Activated naive CD4-positive, alpha-beta T cell (primary cell): ENCODE data around the gene ELOB.
"Not testable (repeated sequence)": the region's sequence is repeated elsewhere in the genome, so short reads cannot be mapped to it uniquely, and the experiment has no call there.

ENCODE experiments used
- DNase-seq, 4 experiments: peaks; one replicate each; lab custom pipeline; 2025; lab: John Stamatoyannopoulos, UW

ELOB gene

GRCh38 chr16:2748757-2749455, 28.2 kb downstream of the ELOB start:
- DNase-seq = no peak

DNA sequence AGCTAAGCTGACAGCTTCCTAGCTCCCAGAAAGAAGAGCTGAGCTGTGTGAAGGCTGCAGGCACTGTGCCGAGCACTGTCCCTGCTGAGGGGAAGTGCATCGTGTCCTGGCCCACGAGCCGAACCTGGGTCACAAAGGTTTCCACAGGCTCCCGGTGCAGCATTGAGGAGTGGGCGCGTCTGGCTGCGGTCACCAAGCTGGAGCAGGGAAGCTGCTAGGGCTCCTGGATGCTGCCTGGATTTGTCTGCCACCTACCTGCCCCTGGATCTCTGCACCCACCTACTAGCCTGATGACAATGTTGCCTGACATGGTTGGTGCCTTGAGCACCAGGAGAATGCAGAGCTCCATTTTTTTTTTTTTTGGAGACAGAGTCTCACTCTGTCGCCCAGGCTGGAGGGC, 31.1 kb downstream of the ELOB start:
- DNase-seq = no peak

DNA sequence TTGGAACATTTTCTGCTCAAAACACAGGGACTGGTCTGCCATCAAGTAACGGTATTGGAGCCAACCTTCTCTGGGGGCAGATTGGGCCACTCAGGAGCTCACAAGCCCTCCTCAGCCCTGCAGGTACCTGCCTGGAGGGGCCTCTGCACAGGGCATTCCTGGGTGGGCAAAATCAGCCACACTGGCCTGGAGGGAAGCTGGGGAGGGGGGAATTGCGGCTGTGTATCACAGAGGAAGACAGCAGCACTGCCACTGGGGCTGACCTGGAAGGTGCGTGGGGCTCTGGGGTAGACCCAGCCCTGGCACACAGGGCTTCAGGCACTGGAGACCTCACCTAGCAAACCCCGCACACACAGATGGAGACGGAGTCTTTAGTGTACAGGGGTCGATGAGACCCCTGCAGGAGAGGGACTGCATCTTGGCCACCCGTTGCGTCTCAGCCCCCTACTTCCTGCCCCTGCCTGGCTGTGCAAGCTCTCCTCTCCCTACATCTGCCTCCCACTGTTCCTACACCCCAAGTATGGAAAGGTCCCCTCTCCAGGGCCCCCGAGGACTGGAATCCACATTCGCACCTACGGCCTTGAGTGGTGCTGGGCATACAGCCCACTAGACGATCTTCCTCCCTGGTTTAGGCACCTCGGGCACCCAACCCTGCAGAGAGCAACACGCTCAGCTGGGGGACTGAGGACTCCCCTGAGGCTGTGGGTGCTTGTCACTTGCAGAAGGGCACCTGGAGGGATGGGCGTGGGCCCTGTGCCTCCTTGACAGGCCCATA, 31.8 kb downstream of the ELOB start:
- DNase-seq = no peak

GRCh38 chr16:2744711-2745110, 32.4 kb downstream of the ELOB start:
- DNase-seq = no peak

- no peak for DNase-seq
These were observed 33.9 kb downstream of the ELOB start for GRCh38 chr16:2743007-2743810.

GRCh38 chr16:2742323-2743006, 34.6 kb downstream of the ELOB start:
- no peak for DNase-seq

GRCh38 chr16:2741168-2741567, 35.9 kb downstream of the ELOB start:
- DNase-seq = no peak

DNA sequence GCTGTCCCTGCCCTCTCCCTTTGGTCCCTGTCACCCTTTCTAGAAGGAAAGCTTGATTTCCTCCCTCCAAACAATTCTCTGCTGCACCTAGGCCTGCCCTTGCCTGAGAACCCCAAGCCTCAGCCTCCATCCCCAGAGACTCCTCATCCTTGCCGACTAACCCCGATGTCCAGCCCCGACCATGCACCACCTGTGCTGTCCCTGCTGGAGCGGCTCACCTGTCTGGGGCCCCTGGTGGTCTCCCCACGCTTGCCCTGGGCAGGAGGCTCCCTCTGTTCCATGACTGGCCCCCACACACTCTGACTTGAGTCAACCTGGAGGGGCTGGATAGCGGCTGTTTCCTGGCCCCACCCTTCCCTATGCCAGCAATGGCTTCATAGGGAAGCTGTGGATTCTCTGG, 36.6 kb downstream of the ELOB start:
- no peak for DNase-seq

- no peak for DNase-seq
These were observed 37.3 kb downstream of the ELOB start for GRCh38 chr16:2739625-2740430.

- no peak for DNase-seq
These were observed 38.5 kb downstream of the ELOB start for GRCh38 chr16:2738615-2739014.

- no peak for DNase-seq
These were observed 39.1 kb downstream of the ELOB start for GRCh38 chr16:2737895-2738418.

- DNase-seq = no peak
These were observed 39.9 kb downstream of the ELOB start for GRCh38 chr16:2737238-2737605.

DNA sequence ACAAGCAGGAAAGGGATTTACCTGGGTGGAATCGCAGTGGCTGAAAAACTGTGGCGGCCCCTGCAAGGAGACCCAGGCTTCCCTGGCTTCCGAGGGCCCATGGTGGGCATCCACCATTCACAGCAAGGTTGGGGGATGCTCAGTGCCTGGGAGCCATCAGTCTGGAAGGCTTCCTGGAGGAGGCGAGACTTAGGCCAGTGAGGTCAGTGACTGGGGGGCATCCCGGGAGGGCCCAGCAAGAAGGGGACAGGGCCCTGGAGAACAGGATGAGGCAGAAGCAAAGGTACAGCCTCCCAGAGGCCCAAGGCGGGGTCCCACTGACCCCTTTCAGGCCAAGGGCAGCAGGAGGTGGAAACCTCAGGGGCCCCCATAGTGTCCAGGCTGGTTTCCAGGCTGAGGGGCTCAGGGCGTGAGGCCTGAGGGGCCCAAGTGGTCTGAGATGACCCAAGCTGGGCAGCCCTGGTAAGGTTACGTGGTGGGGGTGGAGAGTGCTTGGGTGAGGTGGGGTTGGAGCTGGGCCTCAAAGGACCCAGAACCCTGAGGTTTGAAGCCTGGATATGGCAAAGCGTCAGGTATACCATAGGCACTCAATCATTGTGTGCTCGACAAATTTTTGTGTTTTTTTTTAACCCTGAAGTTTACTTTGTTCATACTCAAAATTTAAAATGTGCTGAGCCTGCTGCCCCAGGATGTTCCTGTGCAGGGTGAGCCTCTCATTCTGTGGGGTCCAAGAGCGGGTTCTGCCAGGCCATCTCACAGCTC, 40.4 kb downstream of the ELOB start:
- DNase-seq = no peak

DNA sequence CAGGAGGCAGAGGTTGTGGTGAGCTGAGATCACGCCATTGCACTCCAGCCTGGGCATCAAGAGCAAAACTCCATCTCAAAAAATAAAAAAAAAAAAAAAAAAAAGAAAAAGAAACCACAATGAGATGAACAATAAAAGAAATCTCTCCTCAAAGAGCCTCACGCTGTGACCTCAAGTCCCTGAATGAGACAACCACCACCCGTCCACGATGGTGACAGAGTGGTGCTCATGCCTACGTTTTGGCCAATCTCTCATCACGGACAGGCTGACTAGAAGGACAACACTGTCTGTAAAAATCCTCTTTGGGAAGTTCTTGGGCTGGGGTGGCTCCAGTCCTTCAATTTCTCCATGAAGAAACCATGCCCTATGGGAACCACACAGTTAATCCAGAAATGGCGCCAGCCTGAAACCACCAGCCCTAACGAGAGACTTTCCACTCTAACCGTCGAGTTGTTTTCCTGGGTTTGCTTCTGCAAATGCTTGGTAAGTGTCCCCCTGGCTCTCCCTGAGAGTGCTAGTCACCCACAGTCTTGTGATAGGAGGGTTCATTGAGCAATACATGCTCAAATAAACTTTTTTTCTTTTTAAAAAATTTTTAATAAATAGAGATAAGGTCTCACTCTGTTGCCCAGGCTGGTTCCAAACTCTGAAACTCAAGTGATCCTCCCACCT, 42.1 kb downstream of the ELOB start:
- DNase-seq = no peak

DNA sequence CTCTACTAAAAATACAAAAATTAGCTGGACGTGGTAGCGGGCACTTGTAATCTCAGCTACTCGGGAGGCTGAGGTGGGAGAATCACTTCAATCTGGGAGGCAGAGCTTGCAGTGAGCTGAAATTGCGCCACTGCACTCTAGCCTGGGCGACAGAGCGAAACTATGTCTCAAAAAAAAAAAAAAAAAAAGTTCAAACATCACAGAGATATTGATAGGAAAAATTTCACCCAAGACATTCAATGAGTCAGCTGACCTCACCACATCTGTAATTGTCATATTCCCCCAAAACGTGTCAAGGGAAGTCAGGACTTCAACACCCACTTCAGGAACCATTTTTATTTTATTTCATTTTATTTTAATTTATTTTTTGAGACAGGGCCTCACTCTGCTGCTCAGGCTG, 49.0 kb downstream of the ELOB start:
- DNase-seq = no peak

GRCh38 chr16:2726923-2727322, 50.2 kb downstream of the ELOB start:
- no peak for DNase-seq

DNA sequence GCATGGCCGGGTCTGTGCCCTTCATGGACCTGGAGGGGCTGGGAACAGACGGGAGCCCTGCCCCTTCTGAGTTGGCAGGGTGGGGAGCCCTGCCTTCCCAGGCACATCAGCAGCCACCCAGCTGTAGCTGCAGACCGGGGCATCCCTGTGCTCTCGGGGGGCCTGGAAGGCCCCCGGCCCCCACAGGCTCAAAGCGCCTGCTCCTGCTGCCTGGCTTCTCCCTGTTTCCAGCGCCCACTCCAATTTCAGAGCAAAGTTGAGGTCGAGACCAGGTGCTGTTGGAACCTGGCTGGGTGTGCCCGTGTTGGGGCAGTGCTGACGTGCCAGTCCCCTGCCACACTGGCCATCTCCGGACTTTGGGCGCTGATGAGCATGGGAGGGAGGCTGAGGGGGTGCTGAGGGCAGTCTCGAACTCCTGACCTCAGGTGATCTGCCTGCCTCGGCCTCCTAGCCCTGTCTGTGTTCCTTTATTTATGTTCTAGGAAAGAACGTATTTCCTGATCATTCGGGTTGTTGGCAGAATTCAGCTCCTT, 52.2 kb downstream of the ELOB start:
- no peak for DNase-seq

DNA sequence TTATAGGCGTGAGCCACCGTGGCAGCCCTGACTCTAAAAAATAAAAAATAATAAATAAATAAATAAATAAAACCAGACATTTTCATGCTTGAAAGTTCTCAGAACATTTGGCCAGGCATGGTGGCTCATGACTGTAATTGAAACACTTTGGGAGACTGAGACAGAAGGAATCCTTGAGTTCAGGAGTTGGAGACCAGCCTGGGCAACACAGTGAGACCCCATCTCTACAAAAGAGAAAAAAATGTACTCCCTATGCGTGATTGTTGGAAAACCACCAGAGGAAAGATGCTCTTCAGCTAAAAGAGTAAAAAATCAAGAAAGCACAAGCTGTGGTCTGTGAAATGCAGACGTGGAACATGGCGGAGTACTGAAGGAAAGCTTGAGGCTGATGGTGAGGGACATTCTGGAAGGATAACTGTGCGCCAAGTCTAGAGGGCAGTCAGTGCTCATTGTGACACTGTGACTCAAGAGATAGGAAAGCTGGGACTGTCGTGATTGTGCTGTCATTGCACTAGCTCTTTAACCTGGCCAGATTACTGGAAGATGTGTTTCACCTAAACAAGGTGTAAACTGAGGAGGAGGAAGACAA, 52.9 kb downstream of the ELOB start:
- DNase-seq = no peak

DNA sequence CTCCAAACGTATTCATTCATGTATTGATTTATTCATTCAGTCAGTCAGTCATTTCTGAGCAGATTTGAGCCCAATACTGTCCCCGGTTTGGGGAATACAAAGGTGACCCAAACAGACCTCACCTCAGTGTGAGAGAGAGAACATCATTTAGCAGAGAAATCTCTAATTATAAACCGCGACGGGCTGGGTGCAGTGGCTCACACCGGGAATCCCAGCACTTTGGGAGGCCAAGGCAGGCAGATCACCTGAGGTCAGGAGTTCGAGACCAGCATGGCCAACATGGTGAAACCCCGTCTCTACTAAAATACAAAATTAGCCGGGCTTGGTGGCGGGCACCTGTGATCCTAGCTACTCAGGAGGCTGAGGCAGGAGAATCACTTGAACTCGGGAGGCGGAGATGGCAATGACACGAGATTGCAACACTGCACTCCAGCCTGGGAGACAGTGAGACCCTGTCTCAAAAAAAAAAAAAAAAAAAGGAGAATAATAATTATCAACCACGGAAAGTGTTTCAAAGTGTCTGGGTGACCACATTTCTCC, 55.4 kb downstream of the ELOB start:
- not testable (repeated sequence) for DNase-seq
